HTERT RPE-1 (cell line): ENCODE data around the gene PAXX.
"Not testable (repeated sequence)": the region's sequence is repeated elsewhere in the genome, so short reads cannot be mapped to it uniquely, and the experiment has no call there.

ENCODE experiments used
- in situ Hi-C: fragments of 300-500 bp; cut with MboI; formaldehyde crosslinking; loops from 4 replicates; pipeline ENCODE4 v1.14.3; 2020; ENCODE audit warnings: low sequenced_read_pairs

PAXX gene

GRCh38 chr9:137029058-137029936 is 37.1 kb downstream of the PAXX start:
- in situ Hi-C loops = no loop called here

- in situ Hi-C loops = no loop called here
These were observed 37.8 kb downstream of the PAXX start for GRCh38 chr9:137030006-137030405.

GRCh38 chr9:137030538-137031527 is 38.6 kb downstream of the PAXX start:
- in situ Hi-C loops = no loop called here

- in situ Hi-C loops = no loop called here
These were observed 39.9 kb downstream of the PAXX start, which contains the start of gene FUT7 for GRCh38 chr9:137031904-137032640. TSS of gene FUT7 (minus strand) at chr9:137032088. CDS start at chr9:137031991, 97 bp downstream.

GRCh38 chr9:137032858-137033257 is 40.6 kb downstream of the PAXX start:
- in situ Hi-C loops = no loop called here

- in situ Hi-C loops = not testable (repeated sequence)
These were observed 41.3 kb downstream of the PAXX start for GRCh38 chr9:137033481-137033880.

- in situ Hi-C loops = no loop called here
These were observed 42.0 kb downstream of the PAXX start for GRCh38 chr9:137034039-137034708.

GRCh38 chr9:137034709-137035506 is 42.7 kb downstream of the PAXX start:
- in situ Hi-C loops = no loop called here

GRCh38 chr9:137035507-137035834 is 43.2 kb downstream of the PAXX start:
- in situ Hi-C loops = no loop called here

GRCh38 chr9:137035937-137036336 is 43.7 kb downstream of the PAXX start:
- in situ Hi-C loops = no loop called here

GRCh38 chr9:137037035-137037434 is 44.8 kb downstream of the PAXX start:
- in situ Hi-C loops = no loop called here

GRCh38 chr9:137037483-137037882 is 45.3 kb downstream of the PAXX start:
- in situ Hi-C loops = no loop called here

GRCh38 chr9:137038916-137039315 is 46.7 kb downstream of the PAXX start:
- in situ Hi-C loops = no loop called here

- in situ Hi-C loops = no loop called here
These were observed 47.6 kb downstream of the PAXX start for GRCh38 chr9:137039611-137040366.

- in situ Hi-C loops = no loop called here
These were observed 48.3 kb downstream of the PAXX start for GRCh38 chr9:137040568-137040967.

GRCh38 chr9:137041124-137041523 is 48.9 kb downstream of the PAXX start:
- in situ Hi-C loops = no loop called here

- in situ Hi-C loops = no loop called here
These were observed 50.8 kb downstream of the PAXX start for GRCh38 chr9:137042751-137043727.
